ENCODE results near the gene KLRB1. TPM values are rescaled to one million over a fixed set of nuclear protein-coding genes. Genes with fewer than 3 reads are reported as not detected.
A peak's percentile ranks its signal among the peaks of the same experiment; 100 is the strongest.
"Not testable (repeated sequence)": the region's sequence is repeated elsewhere in the genome, so short reads cannot be mapped to it uniquely, and the experiment has no call there.

KLRB1 gene
- total RNA-seq, 2 donors from 2014 or later, result 0.89 to 3.0 TPM

- not testable (repeated sequence) for ATAC-seq (replicated peaks in 1 of 2); H3K9me3 Mint-ChIP-seq; DNase-seq; H3K27me3 Mint-ChIP-seq (ENCODE audit: low read depth); H3K27ac Mint-ChIP-seq; H3K4me3 Mint-ChIP-seq
- Mint-ChIP-seq H3K36me3 (ENCODE audit: insufficient read depth in 2 of 2) (peaks cover 1 to 16% of the 10 kb centered on the region in 2 donors), H3K4me1 (ENCODE audit: low read depth) (peaks cover 13% of the 10 kb centered on the region)
Observed at GRCh38 chr12:9610606-9611005, 2.9 kb upstream of the KLRB1 start.

- H3K4me3 Mint-ChIP-seq, result peak overlapping the region; percentile 12 to 90
- ATAC-seq (replicated peaks in 1 of 2), result no peak
- peak overlapping the region; percentile 96 for H3K27ac Mint-ChIP-seq
- peaks cover 2 to 9% of the 10 kb centered on the region in 2 donors for H3K9me3 Mint-ChIP-seq
- no peaks in the 10 kb centered on the region for H3K4me1 Mint-ChIP-seq (ENCODE audit: low read depth)
- H3K36me3 Mint-ChIP-seq (ENCODE audit: insufficient read depth in 2 of 2), result peaks cover 1 to 16% of the 10 kb centered on the region in 2 donors
- no peak for DNase-seq
- H3K27me3 Mint-ChIP-seq (ENCODE audit: low read depth), result no peaks in the 10 kb centered on the region
Observed at GRCh38 chr12:9606736-9607372, 862 bp downstream of the KLRB1 start.

GRCh38 chr12:9606247-9606646 lies 1.5 kb downstream of the KLRB1 start:
- peak overlapping the region in 1 of 2 donors; percentile 53 for H3K4me3 Mint-ChIP-seq
- ATAC-seq (replicated peaks in 1 of 2), result no peak
- H3K27ac Mint-ChIP-seq, result peak overlapping the region; percentile 12
- peaks cover 1 to 11% of the 10 kb centered on the region in 2 donors for H3K36me3 Mint-ChIP-seq (ENCODE audit: insufficient read depth in 2 of 2)
- no peak for DNase-seq
- H3K27me3 Mint-ChIP-seq (ENCODE audit: low read depth), result no peaks in the 10 kb centered on the region
- peaks cover 0 to 6% of the 10 kb centered on the region in 2 donors for H3K9me3 Mint-ChIP-seq
- no peaks in the 10 kb centered on the region for H3K4me1 Mint-ChIP-seq (ENCODE audit: low read depth)

- ATAC-seq (replicated peaks in 1 of 2) (no peak), DNase-seq (no peak)
- no peaks in the 10 kb centered on the region for H3K4me1 Mint-ChIP-seq (ENCODE audit: low read depth)
- H3K27me3 Mint-ChIP-seq (ENCODE audit: low read depth), result no peaks in the 10 kb centered on the region
- peaks cover 0 to 5% of the 10 kb centered on the region in 2 donors for H3K36me3 Mint-ChIP-seq (ENCODE audit: insufficient read depth in 2 of 2)
- H3K9me3 Mint-ChIP-seq, result peaks cover 0 to 4% of the 10 kb centered on the region in 2 donors
- peak overlapping the region in 1 of 2 donors; percentile 44 for H3K4me3 Mint-ChIP-seq
- peak overlapping the region; percentile 54 for H3K27ac Mint-ChIP-seq
Observed at GRCh38 chr12:9605483-9605882, 2.2 kb downstream of the KLRB1 start.

- Mint-ChIP-seq H3K9me3 (peaks cover 0 to 2% of the 10 kb centered on the region in 2 donors), H3K36me3 (ENCODE audit: insufficient read depth in 2 of 2) (no peaks in the 10 kb centered on the region), H3K27ac (no peak overlapping the region), H3K4me3 (no peak overlapping the region), H3K27me3 (ENCODE audit: low read depth) (no peaks in the 10 kb centered on the region), H3K4me1 (ENCODE audit: low read depth) (no peaks in the 10 kb centered on the region)
- ATAC-seq (replicated peaks in 1 of 2) (peak in 1 of 2 donors; percentile 36), DNase-seq (no peak)
Observed at GRCh38 chr12:9604287-9604686, 3.4 kb downstream of the KLRB1 start.

- H3K27me3 Mint-ChIP-seq (ENCODE audit: low read depth); H3K4me1 Mint-ChIP-seq (ENCODE audit: low read depth); H3K36me3 Mint-ChIP-seq (ENCODE audit: insufficient read depth in 2 of 2); ATAC-seq (replicated peaks in 1 of 2); H3K27ac Mint-ChIP-seq; H3K9me3 Mint-ChIP-seq; DNase-seq; H3K4me3 Mint-ChIP-seq: not testable (repeated sequence)
Observed at GRCh38 chr12:9600426-9600825, 7.3 kb downstream of the KLRB1 start.

- Mint-ChIP-seq H3K36me3 (ENCODE audit: insufficient read depth in 2 of 2) (no peaks in the 10 kb centered on the region), H3K27me3 (ENCODE audit: low read depth) (no peaks in the 10 kb centered on the region), H3K4me3 (no peak overlapping the region), H3K4me1 (ENCODE audit: low read depth) (no peaks in the 10 kb centered on the region), H3K9me3 (peaks cover 0 to 2% of the 10 kb centered on the region in 2 donors), H3K27ac (no peak overlapping the region)
- ATAC-seq (replicated peaks in 1 of 2), result no peak
- no peak for DNase-seq
Observed at GRCh38 chr12:9598363-9598762, 9.4 kb downstream of the KLRB1 start.

- no peaks in the 10 kb centered on the region for H3K36me3 Mint-ChIP-seq (ENCODE audit: insufficient read depth in 2 of 2)
- H3K27ac Mint-ChIP-seq, result no peak overlapping the region
- H3K4me3 Mint-ChIP-seq, result no peak overlapping the region
- peaks cover 0 to 2% of the 10 kb centered on the region in 2 donors for H3K9me3 Mint-ChIP-seq
- no peaks in the 10 kb centered on the region for H3K4me1 Mint-ChIP-seq (ENCODE audit: low read depth)
- no peaks in the 10 kb centered on the region for H3K27me3 Mint-ChIP-seq (ENCODE audit: low read depth)
- no peak for ATAC-seq (replicated peaks in 1 of 2)
- DNase-seq, result no peak
Observed at GRCh38 chr12:9597365-9597764, 10.4 kb downstream of the KLRB1 start.

- Mint-ChIP-seq H3K36me3 (ENCODE audit: insufficient read depth in 2 of 2) (no peaks in the 10 kb centered on the region), H3K27me3 (ENCODE audit: low read depth) (no peaks in the 10 kb centered on the region), H3K4me1 (ENCODE audit: low read depth) (no peaks in the 10 kb centered on the region), H3K9me3 (no peaks in the 10 kb centered on the region), H3K27ac (no peak overlapping the region), H3K4me3 (no peak overlapping the region)
- ATAC-seq (replicated peaks in 1 of 2), result no peak
- DNase-seq, result no peak
Observed at GRCh38 chr12:9590441-9590840, 17.3 kb downstream of the KLRB1 start.

GRCh38 chr12:9588749-9589148 lies 19.0 kb downstream of the KLRB1 start:
- Mint-ChIP-seq H3K4me1 (ENCODE audit: low read depth) (no peaks in the 10 kb centered on the region), H3K27me3 (ENCODE audit: low read depth) (no peaks in the 10 kb centered on the region), H3K27ac (no peak overlapping the region), H3K9me3 (no peaks in the 10 kb centered on the region), H3K4me3 (no peak overlapping the region), H3K36me3 (ENCODE audit: insufficient read depth in 2 of 2) (no peaks in the 10 kb centered on the region)
- ATAC-seq (replicated peaks in 1 of 2) (no peak), DNase-seq (no peak)

- Mint-ChIP-seq H3K27me3 (ENCODE audit: low read depth) (no peaks in the 10 kb centered on the region), H3K9me3 (no peaks in the 10 kb centered on the region), H3K36me3 (ENCODE audit: insufficient read depth in 2 of 2) (no peaks in the 10 kb centered on the region), H3K4me3 (no peak overlapping the region), H3K4me1 (ENCODE audit: low read depth) (no peaks in the 10 kb centered on the region), H3K27ac (no peak overlapping the region)
- ATAC-seq (replicated peaks in 1 of 2) (no peak), DNase-seq (no peak)
Observed at GRCh38 chr12:9587987-9588600, 19.6 kb downstream of the KLRB1 start.

GRCh38 chr12:9577729-9578128 lies 30.0 kb downstream of the KLRB1 start:
- H3K4me3 Mint-ChIP-seq; DNase-seq; ATAC-seq (replicated peaks in 1 of 2); H3K27me3 Mint-ChIP-seq (ENCODE audit: low read depth); H3K4me1 Mint-ChIP-seq (ENCODE audit: low read depth); H3K36me3 Mint-ChIP-seq (ENCODE audit: insufficient read depth in 2 of 2); H3K27ac Mint-ChIP-seq; H3K9me3 Mint-ChIP-seq: not testable (repeated sequence)

- DNase-seq; H3K4me1 Mint-ChIP-seq (ENCODE audit: low read depth); H3K27me3 Mint-ChIP-seq (ENCODE audit: low read depth); H3K36me3 Mint-ChIP-seq (ENCODE audit: insufficient read depth in 2 of 2); H3K9me3 Mint-ChIP-seq; ATAC-seq (replicated peaks in 1 of 2); H3K4me3 Mint-ChIP-seq; H3K27ac Mint-ChIP-seq: not testable (repeated sequence)
Observed at GRCh38 chr12:9567151-9567550, 40.6 kb downstream of the KLRB1 start.

GRCh38 chr12:9566113-9566512 lies 41.6 kb downstream of the KLRB1 start:
- not testable (repeated sequence) for H3K9me3 Mint-ChIP-seq; H3K4me3 Mint-ChIP-seq; ATAC-seq (replicated peaks in 1 of 2); H3K27ac Mint-ChIP-seq; H3K4me1 Mint-ChIP-seq (ENCODE audit: low read depth); H3K27me3 Mint-ChIP-seq (ENCODE audit: low read depth); H3K36me3 Mint-ChIP-seq (ENCODE audit: insufficient read depth in 2 of 2); DNase-seq

All from activated T-cell treated with anti-CD3 and anti-CD28 coated beads, Interleukin-2, amount 50 U/mL, for 72 hours (primary cell).